Activated T-cell treated with anti-CD3 and anti-CD28 coated beads, Interleukin-2, amount 50 U/mL, for 48 hours (primary cell): ENCODE data around the gene TRIM4.
"Not testable (repeated sequence)": the region's sequence is repeated elsewhere in the genome, so short reads cannot be mapped to it uniquely, and the experiment has no call there.

Experiments
- DNase-seq, 2 experiments: peaks; one replicate each; pipeline ENCODE4 v3.0.0-alpha.2; 2020

Gene TRIM4, protein sequence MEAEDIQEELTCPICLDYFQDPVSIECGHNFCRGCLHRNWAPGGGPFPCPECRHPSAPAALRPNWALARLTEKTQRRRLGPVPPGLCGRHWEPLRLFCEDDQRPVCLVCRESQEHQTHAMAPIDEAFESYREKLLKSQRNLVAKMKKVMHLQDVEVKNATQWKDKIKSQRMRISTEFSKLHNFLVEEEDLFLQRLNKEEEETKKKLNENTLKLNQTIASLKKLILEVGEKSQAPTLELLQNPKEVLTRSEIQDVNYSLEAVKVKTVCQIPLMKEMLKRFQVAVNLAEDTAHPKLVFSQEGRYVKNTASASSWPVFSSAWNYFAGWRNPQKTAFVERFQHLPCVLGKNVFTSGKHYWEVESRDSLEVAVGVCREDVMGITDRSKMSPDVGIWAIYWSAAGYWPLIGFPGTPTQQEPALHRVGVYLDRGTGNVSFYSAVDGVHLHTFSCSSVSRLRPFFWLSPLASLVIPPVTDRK

GRCh38 chr7:99918959-99919813 is at the start of gene TRIM4:
Gene TRIM4, minus strand, starts transcription at chr7:99919530. Its CDS starts 129 bp downstream, at chr7:99919401.
- peak; percentile 94 to 96 for DNase-seq

- no peak for DNase-seq
Observed at GRCh38 chr7:99958564-99959227, 39.4 kb upstream of the TRIM4 start.

GRCh38 chr7:99955247-99955646 is 35.9 kb upstream of the TRIM4 start:
- DNase-seq, result no peak

GRCh38 chr7:99954643-99955042 is 35.3 kb upstream of the TRIM4 start:
- DNase-seq, result not testable (repeated sequence)

- DNase-seq, result no peak
Observed at GRCh38 chr7:99953649-99954048, 34.3 kb upstream of the TRIM4 start.

GRCh38 chr7:99952649-99953048 is 33.3 kb upstream of the TRIM4 start:
- not testable (repeated sequence) for DNase-seq

DNA sequence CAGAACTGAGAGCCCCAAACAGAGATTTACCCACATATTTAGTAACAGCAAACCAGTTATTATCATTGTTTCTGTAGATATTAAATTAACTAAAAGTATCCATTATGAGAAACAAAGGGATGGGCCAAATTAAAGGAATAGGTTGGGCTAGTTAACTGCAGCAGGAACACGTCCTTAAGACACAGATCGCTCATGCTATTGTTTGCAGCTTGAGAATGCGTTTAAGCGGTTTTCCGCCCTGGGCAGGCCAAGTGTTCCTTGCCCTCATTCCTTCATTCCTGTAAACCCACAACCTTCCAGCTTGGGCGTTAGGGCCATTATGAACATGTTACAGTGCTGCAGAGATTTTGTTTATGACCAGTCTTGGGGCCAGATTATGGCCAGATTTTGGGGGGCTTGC is 31.5 kb upstream of the TRIM4 start:
- DNase-seq, result not testable (repeated sequence)

DNA sequence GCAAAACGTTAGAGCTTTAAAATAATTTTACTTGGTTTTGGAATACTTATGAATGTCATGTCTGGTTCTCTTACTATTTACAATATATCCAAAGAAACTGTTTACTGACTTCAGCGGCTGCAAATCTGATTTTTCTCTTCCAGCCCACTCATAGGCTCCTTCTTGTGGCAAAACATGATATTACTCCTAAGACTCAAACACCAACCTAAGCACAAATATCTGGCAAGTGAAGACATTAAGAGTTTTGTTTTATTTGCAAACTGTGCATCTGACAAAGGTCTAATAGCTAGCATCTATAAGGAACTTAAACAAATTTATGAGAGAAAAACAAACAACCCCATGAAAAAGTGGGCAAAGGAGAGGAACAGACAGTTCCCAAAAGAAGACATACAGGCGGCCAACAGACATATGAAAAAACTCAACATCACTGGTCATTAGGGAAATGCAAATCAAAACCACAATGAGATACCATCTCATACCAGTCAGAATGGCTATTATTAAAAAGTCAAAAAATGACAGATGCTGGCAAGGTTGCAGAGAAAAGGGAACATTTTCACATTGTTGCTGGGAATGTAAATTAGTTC is 30.4 kb upstream of the TRIM4 start:
- DNase-seq, result no peak

DNA sequence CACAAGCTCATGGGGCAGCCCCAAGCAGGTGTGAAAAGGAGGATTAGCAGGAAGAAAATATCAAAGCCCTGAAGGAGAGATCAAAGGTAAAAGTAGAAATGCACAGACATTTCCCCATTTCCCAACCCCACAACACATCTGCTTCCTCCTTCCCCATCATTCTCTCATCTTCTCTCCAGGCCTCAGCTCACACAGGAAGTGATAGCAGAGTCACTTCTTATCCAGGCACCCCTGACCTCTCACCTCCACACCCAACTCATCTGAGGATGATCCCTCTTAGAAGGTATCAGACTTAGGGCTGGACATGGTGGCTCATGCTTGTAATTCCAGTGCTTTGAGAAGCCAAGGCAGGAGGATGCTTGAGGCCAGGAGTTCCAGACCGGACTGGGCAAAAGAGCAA is 28.3 kb upstream of the TRIM4 start:
- no peak for DNase-seq

- no peak for DNase-seq
Observed at GRCh38 chr7:99944497-99945070, 25.3 kb upstream of the TRIM4 start.

DNA sequence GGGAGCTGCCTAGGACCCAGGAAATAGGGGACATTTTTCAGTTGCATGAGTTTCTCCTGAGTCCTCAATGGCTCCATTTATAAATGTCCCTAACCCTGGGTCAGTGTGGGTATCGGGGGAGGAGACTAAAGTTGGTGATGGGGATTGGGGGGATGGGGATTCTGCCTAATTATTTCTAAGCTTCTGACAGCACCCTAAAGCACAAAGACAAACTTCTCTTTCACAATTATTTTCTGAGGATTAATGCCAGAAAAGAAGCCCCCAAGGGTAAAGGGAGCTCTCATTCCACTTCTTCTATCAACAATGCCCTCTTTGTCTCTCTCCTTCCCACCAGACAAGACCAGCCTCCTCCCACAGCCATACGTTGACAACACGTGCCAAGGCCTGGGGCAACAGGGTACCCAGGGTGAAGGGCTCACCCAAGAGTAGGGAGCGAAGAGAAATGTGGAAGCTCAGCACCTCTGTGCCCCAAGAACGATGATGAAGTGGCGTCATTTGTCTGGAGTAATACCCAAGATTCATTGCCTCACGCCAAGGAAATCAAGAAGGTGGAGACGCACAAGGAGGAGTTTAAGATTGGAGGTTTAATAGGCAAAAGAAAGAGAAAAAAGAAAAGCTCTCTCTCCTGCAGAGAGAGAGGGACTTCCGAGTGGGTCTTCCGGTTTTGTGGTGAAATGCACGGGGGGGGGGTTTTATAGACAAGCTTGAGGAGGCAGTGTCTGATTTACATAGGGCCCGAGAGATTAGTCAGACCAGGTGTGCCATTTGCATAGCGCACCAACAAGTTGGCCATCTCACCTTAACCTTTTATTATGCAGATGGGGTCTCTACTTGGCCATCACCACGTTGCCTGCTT is 24.5 kb upstream of the TRIM4 start:
- DNase-seq, result no peak

GRCh38 chr7:99938296-99938695 is 19.0 kb upstream of the TRIM4 start:
- no peak for DNase-seq

GRCh38 chr7:99935009-99935408 is 15.7 kb upstream of the TRIM4 start:
- DNase-seq, result not testable (repeated sequence)

DNA sequence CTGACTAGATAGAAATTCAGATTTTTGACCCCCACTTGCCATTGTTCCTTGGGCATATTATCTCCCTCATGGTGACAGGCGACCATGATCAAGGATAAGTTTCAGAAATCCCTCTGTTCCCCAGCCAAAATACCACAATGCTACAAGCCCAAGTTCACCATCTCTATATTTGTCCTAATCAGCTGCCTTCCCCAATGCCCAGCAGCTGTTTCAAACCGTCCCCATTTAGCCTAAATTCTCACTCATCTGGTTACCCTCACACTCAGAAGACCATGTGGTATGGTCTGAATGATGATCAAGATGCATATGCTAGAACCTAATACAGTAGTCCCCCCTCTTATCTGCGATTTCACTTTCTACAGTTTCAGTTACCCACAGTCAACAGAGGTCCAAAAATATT is 11.0 kb upstream of the TRIM4 start:
- no peak for DNase-seq

GRCh38 chr7:99929730-99930053 is 10.4 kb upstream of the TRIM4 start:
- DNase-seq, result no peak

- DNase-seq, result peak; percentile 54 to 59
Observed at GRCh38 chr7:99928994-99929729, 9.8 kb upstream of the TRIM4 start, which contains the start of gene GJC3. Gene GJC3, minus strand, starts transcription at chr7:99929620. Its CDS starts 0 bp downstream, at chr7:99929620.

DNA sequence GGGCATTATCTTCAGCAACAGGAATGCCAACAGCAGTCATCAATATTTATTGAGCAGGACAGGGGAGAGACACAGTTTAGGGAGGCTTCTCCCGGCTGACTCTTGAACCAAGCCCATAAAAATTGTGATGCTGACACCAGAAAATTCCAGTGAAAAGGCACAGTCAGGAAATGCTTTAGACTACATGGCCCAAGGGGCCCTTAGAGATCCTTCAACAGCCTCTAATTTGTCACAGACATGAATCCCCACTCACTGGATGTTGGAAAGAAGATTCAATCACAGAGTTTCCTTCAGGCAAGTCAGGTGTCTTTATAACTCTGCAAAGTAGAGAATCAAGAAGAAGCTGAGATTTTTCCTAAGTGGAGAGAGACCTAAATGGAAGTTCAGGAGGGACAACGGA is 8.9 kb upstream of the TRIM4 start:
- no peak for DNase-seq

DNA sequence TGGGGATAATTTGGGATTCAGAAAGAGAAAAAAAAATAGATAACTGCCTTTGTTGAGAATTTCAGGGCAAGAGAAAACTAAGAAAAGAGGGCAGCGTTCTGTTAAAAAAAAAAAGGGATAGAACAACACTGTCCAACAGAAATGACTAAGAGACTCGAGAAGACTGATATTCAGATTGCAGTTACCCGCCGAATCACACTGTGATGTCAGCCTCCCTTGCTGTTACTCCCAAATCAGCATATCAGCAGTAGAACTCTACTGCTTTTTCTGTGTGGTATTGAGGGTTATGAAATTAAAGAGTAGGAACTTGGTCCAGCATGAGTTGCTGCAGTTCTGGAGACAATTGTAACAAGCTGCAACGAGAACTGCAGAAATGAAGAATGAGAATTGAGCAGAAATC is 8.2 kb upstream of the TRIM4 start:
- no peak for DNase-seq

DNA sequence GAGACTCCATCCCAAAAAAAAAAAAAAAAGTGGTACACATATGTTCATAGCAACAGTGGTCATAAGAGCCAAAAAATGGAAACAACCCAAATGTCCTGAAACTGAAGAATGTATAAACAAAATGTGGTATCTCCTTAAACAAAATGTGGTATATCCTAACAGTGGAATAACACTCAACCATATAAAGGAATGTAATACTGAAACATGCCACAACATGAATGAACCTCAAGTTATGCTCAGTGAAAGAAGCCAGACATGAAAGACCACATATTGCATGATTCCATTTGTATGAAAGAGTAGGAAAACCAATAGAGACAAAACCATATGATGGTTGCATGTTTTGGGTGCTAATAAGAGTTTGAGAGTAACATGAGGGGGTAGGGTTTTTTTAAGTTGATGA is 7.0 kb upstream of the TRIM4 start:
- no peak for DNase-seq

- no peak for DNase-seq
Observed at GRCh38 chr7:99923200-99923599, 3.9 kb upstream of the TRIM4 start.

DNA sequence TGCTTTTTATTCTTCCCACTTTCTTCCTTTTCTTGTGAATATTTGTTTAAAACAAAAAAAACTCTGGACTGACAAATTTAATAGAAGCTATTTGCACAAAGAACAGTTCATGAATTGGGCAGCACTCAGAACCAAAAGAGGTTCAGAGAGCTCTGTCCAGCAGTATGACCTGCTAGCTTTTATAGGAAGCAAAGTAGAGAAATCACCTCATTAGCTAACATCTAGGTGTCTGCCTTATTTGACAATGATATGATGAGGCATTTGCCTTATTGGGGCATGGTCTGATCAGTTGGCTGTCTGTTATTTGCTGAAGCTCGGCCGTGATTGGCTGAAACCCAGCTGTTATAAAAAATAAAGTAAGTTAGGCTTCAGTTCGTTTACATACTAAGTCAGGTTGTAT is 819 bp upstream of the TRIM4 start:
- no peak for DNase-seq
